HepG2 (cell line): ENCODE results near the gene INPP4B. TPM values are rescaled to one million over a fixed set of nuclear protein-coding genes. Genes with fewer than 3 reads are reported as not detected.

Source experiments
- ATF6 ChIP-seq: sonication (generic); formaldehyde crosslinking; conservative IDR thresholded peaks from 2 replicates; pipeline ENCODE4 v1.4.0; 2020; ENCODE audit warnings: missing genetic modification reagents
- ZBTB40 ChIP-seq, 2 experiments: fragments of 450-650 bp in 1 of 2; sonication (generic) in 1 of 2; formaldehyde crosslinking in 1 of 2; IDR thresholded peaks; 2 replicates each; pipeline versions ENCODE4 v1.6.1 to v1.8.0; 2016 to 2022; ENCODE audit warnings: antibody characterized with exemption in 1 of 2, mild to moderate bottlenecking in 1 of 2, missing genetic modification reagents in 1 of 2
- ZNF282 ChIP-seq: fragments of 450-650 bp; IDR thresholded peaks from 2 replicates; pipeline ENCODE4 v1.6.1; 2018; ENCODE audit not compliant: partially characterized antibody
- ZNF781 ChIP-seq: sonication (generic); formaldehyde crosslinking; IDR thresholded peaks from 2 replicates; pipeline ENCODE4 v1.5.1; 2020; ENCODE audit warnings: borderline replicate concordance, mild to moderate bottlenecking, missing genetic modification reagents; ENCODE audit errors: not compliant biosample characterization
- ZNF879 ChIP-seq: sonication (generic); formaldehyde crosslinking; IDR thresholded peaks from 2 replicates; pipeline ENCODE4 v1.8.1; 2023; ENCODE audit warnings: missing genetic modification reagents
- polyA plus RNA-seq, 8 experiments: library from polyadenylated mRNA; depleted of rRNA in 3 of 8; stranded (reverse) in 7 of 8; unstranded in 1 of 8; fragments of >200 nt; fragmentation: Illumina TruSeq in 4 of 8; extraction: Trizol in 4 of 8; gene quantifications; 2 replicates each; pipeline versions ENCODE4 v1.2.1 to v1.2.3, GENCODE V29; 2011 to 2016; ENCODE audit warnings: low read depth in 4 of 8, missing spikeins in 1 of 8, mixed read lengths in 1 of 8; ENCODE audit not compliant: insufficient read depth in 1 of 8
- total RNA-seq, 5 experiments: library from RNA; depleted of rRNA; stranded (reverse); fragments of >200 nt; fragmentation: Illumina TruSeq; extraction: Trizol; gene quantifications; 2 replicates each; pipeline ENCODE4 v1.2.3, GENCODE V29; 2016; ENCODE audit warnings: low read depth in 1 of 5

INPP4B gene
- total and polyA plus RNA-seq, 2 of the 13 experiments (the other 11 are each of a cell fraction or from before 2014, with no cell fraction given) = not detected

GRCh38 chr4:142021761-142022160 is 824.3 kb downstream of the INPP4B start (continued):
- TF ChIP-seq ZBTB40 (IDR thresholded peaks at IDR 0.05) (no peak), ZBTB40 (CRISPR knock-in tag; IDR thresholded peaks at IDR 0.05) (no peak), ZNF781 (CRISPR knock-in tag) (no peak), ZNF282 (no peak), ATF6 (CRISPR knock-in tag) (no peak), ZNF879 (CRISPR knock-in tag) (no peak)
- TF ChIP-seq, all 625 proteins: peak for 0
